SK-N-SH (cell line): Measurements from ENCODE around the gene RAB22A. TPM values are rescaled to one million over a fixed set of nuclear protein-coding genes. Genes with fewer than 3 reads are reported as not detected.

Experiments
- CTCF ChIA-PET: fragments of 300-600, 350-600 bp; formaldehyde crosslinking; extraction: SDS; loops from one replicate; lab custom pipeline; 2021; lab: Yijun Ruan, JAX
- POLR2A ChIA-PET: fragments of 350-600 bp; sonication (Branson Sonifier 250); formaldehyde crosslinking; extraction: SDS; loops from one replicate; lab custom pipeline; 2020; ENCODE audit warnings: antibody characterized with exemption, inconsistent platforms; lab: Yijun Ruan, JAX
- DNase-seq: peaks from one replicate; pipeline ENCODE4 v3.0.0; 2012
- H2AFZ ChIP-seq: fragments of 200-600 bp; sonication (generic); 2 replicates; pipeline ENCODE4 v1.8.1; 2016; ENCODE audit warnings: antibody characterized with exemption, mild to moderate bottlenecking, low read depth
- H3F3A ChIP-seq: fragments of 200-600 bp; sonication (generic); replicated peaks from 2 replicates; pipeline ENCODE3; 2016; ENCODE audit warnings: antibody characterized with exemption, mild to moderate bottlenecking; ENCODE audit not compliant: insufficient read depth
- H3K27ac ChIP-seq, 2 experiments: fragments of 200-500 bp in 1 of 2; fragments of 200-600 bp in 1 of 2; sonication (Bioruptor generic) in 1 of 2; sonication (generic), shearing (Covaris generic) in 1 of 2; 2 replicates each; pipeline versions ENCODE4 v1.5.1 to v1.6.1; 2014 to 2016; ENCODE audit warnings: low read depth in 2 of 2, inconsistent platforms in 1 of 2, low read length in 1 of 2, mild to moderate bottlenecking in 1 of 2, mixed read lengths in 1 of 2
- H3K27me3 ChIP-seq: fragments of 200-600 bp; sonication (generic), shearing (Covaris generic); 2 replicates; pipeline ENCODE4 v1.6.1; 2016; ENCODE audit warnings: mixed run types; ENCODE audit not compliant: insufficient read depth
- H3K36me3 ChIP-seq, 2 experiments: fragments of 200-500 bp in 1 of 2; fragments of 200-600 bp in 1 of 2; sonication (Bioruptor generic) in 1 of 2; sonication (generic) in 1 of 2; replicated peaks in 1 of 2; 2 replicates each; pipeline versions ENCODE3 to v1.5.1; 2014 to 2016; ENCODE audit warnings: low read length in 1 of 2, mild to moderate bottlenecking in 1 of 2; ENCODE audit not compliant: insufficient read depth in 2 of 2, control insufficient read depth in 1 of 2
- H3K4me1 ChIP-seq, 2 experiments: fragments of 200-500 bp in 1 of 2; fragments of 200-600 bp in 1 of 2; sonication (Bioruptor generic) in 1 of 2; sonication (generic), shearing (Covaris generic) in 1 of 2; 2 replicates each; pipeline versions ENCODE4 v1.5.1 to v1.6.1; 2014 to 2016; ENCODE audit warnings: low read depth in 1 of 2, low read length in 1 of 2, mixed run types in 1 of 2; ENCODE audit not compliant: insufficient read depth in 2 of 2, control insufficient read depth in 1 of 2
- H3K4me2 ChIP-seq: fragments of 200-600 bp; sonication (generic), shearing (Covaris generic); 2 replicates; pipeline ENCODE4 v1.6.1; 2017; ENCODE audit warnings: mixed run types
- H3K4me3 ChIP-seq, 2 experiments: fragments of 200-500 bp in 1 of 2; fragments of 200-600 bp in 1 of 2; sonication (Bioruptor generic) in 1 of 2; sonication (generic), shearing (Covaris generic) in 1 of 2; 2 replicates each; pipeline versions ENCODE4 v1.5.1 to v1.8.1; 2014 to 2016; ENCODE audit warnings: low read depth in 2 of 2, inconsistent platforms in 1 of 2, low read length in 1 of 2, mild to moderate bottlenecking in 1 of 2, mixed read lengths in 1 of 2, moderate library complexity in 1 of 2
- H3K79me2 ChIP-seq: fragments of 200-600 bp; sonication (generic); 2 replicates; pipeline ENCODE4 v1.8.1; 2017; ENCODE audit warnings: mild to moderate bottlenecking; ENCODE audit not compliant: insufficient read depth
- H3K9ac ChIP-seq: fragments of 200-600 bp; sonication (generic); 2 replicates; pipeline ENCODE4 v1.6.1; 2017; ENCODE audit warnings: mixed run types
- H3K9me2 ChIP-seq: fragments of 200-600 bp; sonication (generic); 2 replicates; pipeline ENCODE4 v1.6.1; 2017; ENCODE audit warnings: mixed run types
- H3K9me3 ChIP-seq: fragments of 200-600 bp; sonication (generic); 2 replicates; pipeline ENCODE4 v1.6.1; 2017; ENCODE audit warnings: mixed run types, mild to moderate bottlenecking, moderate library complexity
- H4K20me1 ChIP-seq: fragments of 200-600 bp; sonication (generic); 2 replicates; pipeline ENCODE4 v1.6.1; 2017; ENCODE audit warnings: mild to moderate bottlenecking, mixed run types; ENCODE audit not compliant: insufficient read depth
- CHD2 ChIP-seq: fragments of 150-350 bp; IDR thresholded peaks from 2 replicates; pipeline ENCODE4 v1.6.1; 2018; ENCODE audit warnings: low read length; ENCODE audit not compliant: partially characterized antibody
- EZH2phosphoT487 ChIP-seq: fragments of 200-600 bp; sonication (generic); IDR thresholded peaks from 2 replicates; pipeline ENCODE4 v1.6.1; 2017; ENCODE audit warnings: low read depth, mixed run types, mild to moderate bottlenecking, antibody characterized with exemption, moderate library complexity, borderline replicate concordance
- FOSL2 ChIP-seq: IDR thresholded peaks from 2 replicates; pipeline ENCODE4 v1.4.0; 2012; ENCODE audit warnings: low read depth, mild to moderate bottlenecking, moderate library complexity, borderline replicate concordance
- FOXJ3 ChIP-seq: sonication (generic); formaldehyde crosslinking; IDR thresholded peaks from 2 replicates; pipeline ENCODE4 v1.5.1; 2020; ENCODE audit warnings: mild to moderate bottlenecking, missing genetic modification reagents
- GABPA ChIP-seq: IDR thresholded peaks from 2 replicates; pipeline ENCODE4 v1.4.0; 2012; ENCODE audit warnings: low read depth, mild to moderate bottlenecking
- IRF3 ChIP-seq: fragments of 150-350 bp; IDR thresholded peaks from 2 replicates; pipeline ENCODE4 v1.6.1; 2016; ENCODE audit warnings: mild to moderate bottlenecking, low read depth, low read length
- JUND ChIP-seq: IDR thresholded peaks from 2 replicates; pipeline ENCODE4 v1.4.0; 2012
- MAX ChIP-seq: IDR thresholded peaks from 2 replicates; pipeline ENCODE4 v1.4.0; 2012; ENCODE audit warnings: low read depth
- NRF1 ChIP-seq: IDR thresholded peaks from 2 replicates; pipeline ENCODE4 v1.6.1; 2012; ENCODE audit warnings: low read depth, mild to moderate bottlenecking, low read length
- RCOR1 ChIP-seq: fragments of 150-350 bp; IDR thresholded peaks from 2 replicates; pipeline ENCODE4 v1.6.1; 2017; ENCODE audit warnings: antibody characterized with exemption, low read length
- TAF1 ChIP-seq: IDR thresholded peaks from 2 replicates; pipeline ENCODE4 v1.6.1; 2012; ENCODE audit warnings: low read depth, mild to moderate bottlenecking, low read length, moderate library complexity, borderline replicate concordance
- TCF12 ChIP-seq: IDR thresholded peaks from 2 replicates; pipeline ENCODE4 v1.4.0; 2012
- TEAD4 ChIP-seq: IDR thresholded peaks from 2 replicates; pipeline ENCODE4 v1.4.0; 2012; ENCODE audit warnings: mild to moderate bottlenecking, borderline replicate concordance; ENCODE audit not compliant: insufficient read depth
- USF1 ChIP-seq: IDR thresholded peaks from 2 replicates; pipeline ENCODE4 v1.4.0; 2012; ENCODE audit warnings: low read depth, borderline replicate concordance
- YY1 ChIP-seq: IDR thresholded peaks from 2 replicates; pipeline ENCODE4 v1.4.0; 2012; ENCODE audit warnings: low read depth, mild to moderate bottlenecking
- ZBTB33 ChIP-seq: IDR thresholded peaks from 2 replicates; pipeline ENCODE4 v1.4.0; 2012; ENCODE audit warnings: low read depth, borderline replicate concordance
- WGBS: methylation state at CpG from one replicate; pipeline ENCODE4 v1.1.6; 2017; ENCODE audit warnings: low lambda C conversion rate; 5-methylcytosine and 5-hydroxymethylcytosine counted together
- polyA plus RNA-seq, 3 experiments: library from polyadenylated mRNA; depleted of rRNA; stranded (reverse); fragments of >200 nt; gene quantifications; 2 replicates each; pipeline ENCODE4 v1.2.3, GENCODE V29; 2012

The RAB22A gene
- polyA plus RNA-seq, 1 of the 3 experiments (the other 2 are of a cell fraction): 10.7 TPM

GRCh38 chr20:58277107-58277506, 32.4 kb upstream of the RAB22A start:
- Histone ChIP-seq H3K4me3 (no peak overlapping the region), H3K27ac (no peak overlapping the region), H3K27me3 (no peaks in the 10 kb centered on the region), H3K9me2 (no peaks in the 10 kb centered on the region), H3K36me3 (peaks cover 0 to 29% of the 10 kb centered on the region in 2 experiments), H3K9ac (no peak overlapping the region), H3K4me1 (peaks cover 0 to 18% of the 10 kb centered on the region in 2 experiments; a peak in 3 of 4 replicates), H2AFZ (no peak overlapping the region), H3K79me2 (peaks cover 88% of the 10 kb centered on the region), H3K9me3 (peaks cover 14% of the 10 kb centered on the region), H3K4me2 (no peak overlapping the region), H4K20me1 (no peaks in the 10 kb centered on the region), H3F3A (peaks cover 10% of the 10 kb centered on the region)
- DNase-seq: no peak
- ChIA-PET POLR2A (no interaction called here), CTCF (interaction anchor here (1.3 kb wide), 1 partner anchor 23 kb away, joined by 3 read pairs; no protein-coding TSS in a partner anchor)
- TF ChIP-seq TAF1 (no peak), NRF1 (no peak), EZH2phosphoT487 (no peak), ZBTB33 (no peak), CHD2 (no peak), MAX (no peak), TEAD4 (no peak), YY1 (no peak), FOXJ3 (CRISPR knock-in tag) (no peak), USF1 (no peak), JUND (no peak), GABPA (no peak), FOSL2 (no peak), RCOR1 (no peak), IRF3 (no peak), TCF12 (no peak)
- WGBS: 76% methylated on average over 2 of the region's 2 CpGs
